GM19463 (cell line): Measurements from ENCODE around the gene NPEPPS.
"Not testable (repeated sequence)": the region's sequence is repeated elsewhere in the genome, so short reads cannot be mapped to it uniquely, and the experiment has no call there.

ENCODE experiments used
- ATAC-seq: cut with Tn5 transposase; IDR thresholded peaks from one replicate; pipeline ENCODE4 v1.9.1; 2021; ENCODE audit warnings: mild to moderate bottlenecking, moderate library complexity; ENCODE audit not compliant: unreplicated experiment

The NPEPPS gene

GRCh38 chr17:47560517-47561043 lies 29.7 kb downstream of the NPEPPS start:
- not testable (repeated sequence) for ATAC-seq

GRCh38 chr17:47561698-47562405 lies 30.9 kb downstream of the NPEPPS start:
- not testable (repeated sequence) for ATAC-seq

- not testable (repeated sequence) for ATAC-seq
Measured at GRCh38 chr17:47562406-47562705, 31.4 kb downstream of the NPEPPS start.

- ATAC-seq: not testable (repeated sequence)
Measured at GRCh38 chr17:47567261-47567660, 36.4 kb downstream of the NPEPPS start.

GRCh38 chr17:47572561-47572960 lies 41.7 kb downstream of the NPEPPS start:
- not testable (repeated sequence) for ATAC-seq

GRCh38 chr17:47582416-47582815 lies 51.5 kb downstream of the NPEPPS start:
- not testable (repeated sequence) for ATAC-seq

GRCh38 chr17:47586378-47587055 lies 55.6 kb downstream of the NPEPPS start:
- not testable (repeated sequence) for ATAC-seq

- ATAC-seq: not testable (repeated sequence)
Measured at GRCh38 chr17:47593522-47593921, 62.6 kb downstream of the NPEPPS start.

- no peak for ATAC-seq
Measured at GRCh38 chr17:47603830-47604597, 73.1 kb downstream of the NPEPPS start.

GRCh38 chr17:47604598-47604927 lies 73.7 kb downstream of the NPEPPS start:
- no peak for ATAC-seq

GRCh38 chr17:47605011-47605410 lies 74.1 kb downstream of the NPEPPS start:
- ATAC-seq: no peak

- ATAC-seq: no peak
Measured at GRCh38 chr17:47607481-47607880, 76.6 kb downstream of the NPEPPS start.

GRCh38 chr17:47611372-47612350 lies 80.8 kb downstream of the NPEPPS start:
- no peak for ATAC-seq

- ATAC-seq: no peak
Measured at GRCh38 chr17:47615766-47616424, 85.0 kb downstream of the NPEPPS start.

- ATAC-seq: no peak
Measured at GRCh38 chr17:47618410-47618809, 87.5 kb downstream of the NPEPPS start.

GRCh38 chr17:47620503-47621245 lies 89.8 kb downstream of the NPEPPS start:
- no peak for ATAC-seq

- ATAC-seq: no peak
Measured at GRCh38 chr17:47621293-47622179, 90.6 kb downstream of the NPEPPS start.

- ATAC-seq: no peak
Measured at GRCh38 chr17:47622180-47622549, 91.3 kb downstream of the NPEPPS start.
